Stimulated activated CD4-positive, alpha-beta T cell treated with anti-CD3 and anti-CD28 coated beads, TNF-alpha, amount 100 ng/mL, for 48 hours (primary cell): Measurements from ENCODE around the gene DCLK1.
"Not testable (repeated sequence)": the region's sequence is repeated elsewhere in the genome, so short reads cannot be mapped to it uniquely, and the experiment has no call there.

Source experiments
- DNase-seq, 3 donors: peaks; one replicate each; pipeline ENCODE4 v3.0.0-alpha.2; 2020; ENCODE audit warnings: low read depth in 3 of 3

The DCLK1 gene

GRCh38 chr13:36131931-36132297 is 732 bp upstream of the DCLK1 start:
- no peak for DNase-seq

GRCh38 chr13:36130552-36131221 is 495 bp downstream of the DCLK1 start:
- DNase-seq, result no peak

- DNase-seq, result no peak
These were observed 1.0 kb downstream of the DCLK1 start for GRCh38 chr13:36130193-36130551.

- DNase-seq, result no peak
These were observed 1.6 kb downstream of the DCLK1 start for GRCh38 chr13:36129539-36129938.

- no peak for DNase-seq
These were observed 4.7 kb downstream of the DCLK1 start for GRCh38 chr13:36126491-36126890.

GRCh38 chr13:36125841-36126240 is 5.3 kb downstream of the DCLK1 start:
- no peak for DNase-seq

GRCh38 chr13:36124236-36124822 is 6.9 kb downstream of the DCLK1 start:
- DNase-seq, result no peak

GRCh38 chr13:36115306-36115705 is 15.9 kb downstream of the DCLK1 start:
- DNase-seq, result no peak

- no peak for DNase-seq
These were observed 16.9 kb downstream of the DCLK1 start for GRCh38 chr13:36114233-36114632.

- no peak for DNase-seq
These were observed 22.2 kb downstream of the DCLK1 start for GRCh38 chr13:36108954-36109353.

GRCh38 chr13:36108342-36108741 is 22.8 kb downstream of the DCLK1 start:
- no peak for DNase-seq

GRCh38 chr13:36107521-36107920 is 23.7 kb downstream of the DCLK1 start:
- no peak for DNase-seq

- DNase-seq, result no peak
These were observed 25.5 kb downstream of the DCLK1 start for GRCh38 chr13:36105726-36106125.

GRCh38 chr13:36102721-36103120 is 28.5 kb downstream of the DCLK1 start:
- DNase-seq, result no peak

- DNase-seq, result not testable (repeated sequence)
These were observed 29.3 kb downstream of the DCLK1 start for GRCh38 chr13:36101907-36102306.

GRCh38 chr13:36101157-36101556 is 30.0 kb downstream of the DCLK1 start:
- DNase-seq, result no peak

GRCh38 chr13:36098080-36098479 is 33.1 kb downstream of the DCLK1 start:
- DNase-seq, result no peak

GRCh38 chr13:36096461-36097416 is 34.4 kb downstream of the DCLK1 start:
- no peak for DNase-seq

GRCh38 chr13:36094478-36094877 is 36.7 kb downstream of the DCLK1 start:
- DNase-seq, result no peak

GRCh38 chr13:36090592-36090991 is 40.6 kb downstream of the DCLK1 start:
- DNase-seq, result no peak

GRCh38 chr13:36089130-36089647 is 42.0 kb downstream of the DCLK1 start:
- no peak for DNase-seq

- DNase-seq, result no peak
These were observed 42.7 kb downstream of the DCLK1 start for GRCh38 chr13:36088463-36088862.

- no peak for DNase-seq
These were observed 43.2 kb downstream of the DCLK1 start for GRCh38 chr13:36088001-36088400.
